Endodermal cell (in vitro differentiated cells): ENCODE measurements around the gene TAF11L8. TPM values are rescaled to one million over a fixed set of nuclear protein-coding genes. Genes with fewer than 3 reads are reported as not detected.
A peak's percentile ranks its signal among the peaks of the same experiment; 100 is the strongest.
"Not testable (repeated sequence)": the region's sequence is repeated elsewhere in the genome, so short reads cannot be mapped to it uniquely, and the experiment has no call there.

Source experiments
- DNase-seq: peaks from one replicate; pipeline ENCODE4 v3.0.0-alpha.2; 2017
- H3K27ac ChIP-seq: 2 replicates; pipeline ENCODE4 v1.5.1; 2013; ENCODE audit warnings: mild to moderate bottlenecking, low read depth, low read length, moderate library complexity
- H3K27me3 ChIP-seq: 2 replicates; pipeline ENCODE4 v1.6.1; 2013; ENCODE audit warnings: mild to moderate bottlenecking, low read length, moderate library complexity; ENCODE audit not compliant: insufficient read depth, control insufficient read depth, poor library complexity, severe bottlenecking
- H3K36me3 ChIP-seq: 2 replicates; pipeline ENCODE4 v1.7.0; 2013; ENCODE audit warnings: mild to moderate bottlenecking, low read length, moderate library complexity; ENCODE audit not compliant: control insufficient read depth, insufficient read depth
- H3K4me1 ChIP-seq: one replicate; pipeline ENCODE4 v1.7.0; 2013; ENCODE audit warnings: low read length; ENCODE audit not compliant: control insufficient read depth, insufficient read depth
- H3K4me3 ChIP-seq: 2 replicates; pipeline ENCODE4 v1.5.1; 2013; ENCODE audit warnings: mild to moderate bottlenecking, low read length, moderate library complexity
- H3K9ac ChIP-seq: 2 replicates; pipeline ENCODE4 v1.6.1; 2013; ENCODE audit warnings: mild to moderate bottlenecking, low read length, moderate library complexity; ENCODE audit not compliant: poor library complexity, severe bottlenecking; ENCODE audit errors: extremely low read depth
- H3K9me3 ChIP-seq: 2 replicates; pipeline ENCODE4 v1.6.1; 2013; ENCODE audit warnings: mild to moderate bottlenecking, low read length, moderate library complexity; ENCODE audit not compliant: control insufficient read depth
- H3K27ac Mint-ChIP-seq: 2 replicates; pipeline ENCODE4 v1.8.0; 2020; ENCODE audit warnings: mixed read lengths
- H3K27me3 Mint-ChIP-seq: 2 replicates; pipeline ENCODE4 v1.8.0; 2021; ENCODE audit warnings: mild to moderate bottlenecking, mixed read lengths; ENCODE audit not compliant: insufficient read depth
- H3K36me3 Mint-ChIP-seq: 2 replicates; pipeline ENCODE4 v1.8.0; 2020; ENCODE audit warnings: low read depth, mixed read lengths
- H3K4me1 Mint-ChIP-seq: 2 replicates; pipeline ENCODE4 v1.8.0; 2020; ENCODE audit warnings: mixed read lengths
- H3K4me3 Mint-ChIP-seq: 2 replicates; pipeline ENCODE4 v1.8.0; 2020; ENCODE audit warnings: mild to moderate bottlenecking, moderate library complexity, mixed read lengths
- H3K9me3 Mint-ChIP-seq: 2 replicates; pipeline ENCODE4 v1.8.0; 2020; ENCODE audit warnings: mild to moderate bottlenecking, mixed read lengths
- WGBS, 2 experiments: methylation state at CpG; one replicate each; pipeline versions ENCODE4 v1.1.5 to v1.1.7; 2013; ENCODE audit warnings: missing lambda C conversion rate in 2 of 2, mixed read lengths in 1 of 2; ENCODE audit not compliant: insufficient coverage in 1 of 2, insufficient read length in 1 of 2; 5-methylcytosine and 5-hydroxymethylcytosine counted together
- total RNA-seq, 2 donors: library from RNA; stranded (reverse); fragmentation: NEBNext Ultra II Directional in 1 of 2; extraction: Animal tissue kit (Norgen Biotek cat#: 25700) in 1 of 2; gene quantifications; 2 replicates in 1 of 2; 3 replicates in 1 of 2; pipeline ENCODE4 v1.2.1, GENCODE V29; 2021
- TF ChIP-seq, protein P1 (sequence below): fragments of 200-600 bp; sonication (generic); conservative IDR thresholded peaks from 2 replicates; pipeline ENCODE4 v1.5.0; 2021; ENCODE audit warnings: antibody characterized with exemption, mild to moderate bottlenecking

The TAF11L8 gene
- total RNA-seq, 2 donors from 2014 or later: not detected

DNA sequence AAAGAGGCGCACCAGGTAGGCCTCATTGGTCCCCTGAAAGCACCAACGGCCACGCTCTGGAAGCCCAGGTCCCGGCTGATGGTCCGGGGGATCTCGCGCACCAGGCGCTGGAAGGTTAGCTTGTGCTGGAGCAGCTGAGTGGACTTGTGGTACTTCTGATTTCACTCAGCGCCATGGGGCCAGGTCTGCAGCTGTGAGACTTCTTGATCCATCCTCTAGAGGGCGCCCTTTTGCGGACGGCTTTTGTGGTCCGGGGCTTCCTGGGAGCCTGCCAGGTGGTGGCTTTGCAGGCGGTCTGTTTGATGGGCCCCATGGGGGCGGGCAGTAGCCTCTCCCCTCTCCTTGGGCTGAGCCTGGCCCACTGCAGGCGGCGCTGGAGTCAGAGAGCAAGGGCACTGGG is 29.9 kb upstream of the TAF11L8 start:
- DNase-seq: peak; percentile 88
- H3K4me1 ChIP-seq: no peaks in the 10 kb centered on the region
- H3K27me3 ChIP-seq: no peaks in the 10 kb centered on the region
- no peak overlapping the region for H3K4me3 Mint-ChIP-seq
- no peaks in the 10 kb centered on the region for H3K9me3 Mint-ChIP-seq
- no peak overlapping the region for H3K4me3 ChIP-seq
- no peaks in the 10 kb centered on the region for H3K36me3 Mint-ChIP-seq
- no peaks in the 10 kb centered on the region for H3K9me3 ChIP-seq
- no peak overlapping the region for H3K27ac Mint-ChIP-seq
- no peak overlapping the region for H3K27ac ChIP-seq
- no peaks in the 10 kb centered on the region for H3K4me1 Mint-ChIP-seq
- no peaks in the 10 kb centered on the region for H3K27me3 Mint-ChIP-seq
- no peaks in the 10 kb centered on the region for H3K36me3 ChIP-seq
- TF ChIP-seq, protein P1, sequence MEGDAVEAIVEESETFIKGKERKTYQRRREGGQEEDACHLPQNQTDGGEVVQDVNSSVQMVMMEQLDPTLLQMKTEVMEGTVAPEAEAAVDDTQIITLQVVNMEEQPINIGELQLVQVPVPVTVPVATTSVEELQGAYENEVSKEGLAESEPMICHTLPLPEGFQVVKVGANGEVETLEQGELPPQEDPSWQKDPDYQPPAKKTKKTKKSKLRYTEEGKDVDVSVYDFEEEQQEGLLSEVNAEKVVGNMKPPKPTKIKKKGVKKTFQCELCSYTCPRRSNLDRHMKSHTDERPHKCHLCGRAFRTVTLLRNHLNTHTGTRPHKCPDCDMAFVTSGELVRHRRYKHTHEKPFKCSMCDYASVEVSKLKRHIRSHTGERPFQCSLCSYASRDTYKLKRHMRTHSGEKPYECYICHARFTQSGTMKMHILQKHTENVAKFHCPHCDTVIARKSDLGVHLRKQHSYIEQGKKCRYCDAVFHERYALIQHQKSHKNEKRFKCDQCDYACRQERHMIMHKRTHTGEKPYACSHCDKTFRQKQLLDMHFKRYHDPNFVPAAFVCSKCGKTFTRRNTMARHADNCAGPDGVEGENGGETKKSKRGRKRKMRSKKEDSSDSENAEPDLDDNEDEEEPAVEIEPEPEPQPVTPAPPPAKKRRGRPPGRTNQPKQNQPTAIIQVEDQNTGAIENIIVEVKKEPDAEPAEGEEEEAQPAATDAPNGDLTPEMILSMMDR: peak; percentile 76
- H3K9ac ChIP-seq: no peak overlapping the region
- 87 to 88% methylated on average over 13 to 17 of the region's 17 CpGs for WGBS, 2 experiments

DNA sequence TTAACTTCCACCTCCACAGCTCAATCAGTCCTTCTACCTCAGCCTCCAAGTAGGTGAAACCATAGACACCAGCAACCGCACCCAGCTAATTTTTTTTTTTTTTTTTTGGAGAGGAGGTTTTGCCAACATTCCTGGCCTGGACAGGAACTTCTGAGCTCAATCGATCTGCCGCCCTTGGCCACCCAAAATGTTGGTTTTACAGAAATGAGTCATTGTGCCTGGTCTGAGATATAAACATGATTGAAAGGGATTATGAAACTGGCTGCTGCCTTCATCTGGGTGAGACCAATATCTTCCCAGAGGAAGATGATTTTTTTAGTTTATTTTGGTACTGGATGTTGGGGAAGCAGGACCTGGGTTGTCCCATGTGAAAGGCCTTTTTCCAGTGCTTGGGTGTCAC is 28.6 kb upstream of the TAF11L8 start:
- H3K4me3 ChIP-seq: no peak overlapping the region
- H3K9me3 Mint-ChIP-seq: no peaks in the 10 kb centered on the region
- no peaks in the 10 kb centered on the region for H3K4me1 ChIP-seq
- TF ChIP-seq, protein P1: no peak
- H3K36me3 ChIP-seq: no peaks in the 10 kb centered on the region
- no peaks in the 10 kb centered on the region for H3K4me1 Mint-ChIP-seq
- no peak overlapping the region for H3K27ac ChIP-seq
- no peaks in the 10 kb centered on the region for H3K9me3 ChIP-seq
- no peak overlapping the region for H3K27ac Mint-ChIP-seq
- no peaks in the 10 kb centered on the region for H3K27me3 ChIP-seq
- H3K36me3 Mint-ChIP-seq: no peaks in the 10 kb centered on the region
- H3K9ac ChIP-seq: no peak overlapping the region
- DNase-seq: no peak
- H3K4me3 Mint-ChIP-seq: no peak overlapping the region
- no peaks in the 10 kb centered on the region for H3K27me3 Mint-ChIP-seq
- WGBS, 2 experiments: 97% methylated on average over 3 of the region's 3 CpGs; no CpG with 5 or more reads in 1 of the 2 experiments

DNA sequence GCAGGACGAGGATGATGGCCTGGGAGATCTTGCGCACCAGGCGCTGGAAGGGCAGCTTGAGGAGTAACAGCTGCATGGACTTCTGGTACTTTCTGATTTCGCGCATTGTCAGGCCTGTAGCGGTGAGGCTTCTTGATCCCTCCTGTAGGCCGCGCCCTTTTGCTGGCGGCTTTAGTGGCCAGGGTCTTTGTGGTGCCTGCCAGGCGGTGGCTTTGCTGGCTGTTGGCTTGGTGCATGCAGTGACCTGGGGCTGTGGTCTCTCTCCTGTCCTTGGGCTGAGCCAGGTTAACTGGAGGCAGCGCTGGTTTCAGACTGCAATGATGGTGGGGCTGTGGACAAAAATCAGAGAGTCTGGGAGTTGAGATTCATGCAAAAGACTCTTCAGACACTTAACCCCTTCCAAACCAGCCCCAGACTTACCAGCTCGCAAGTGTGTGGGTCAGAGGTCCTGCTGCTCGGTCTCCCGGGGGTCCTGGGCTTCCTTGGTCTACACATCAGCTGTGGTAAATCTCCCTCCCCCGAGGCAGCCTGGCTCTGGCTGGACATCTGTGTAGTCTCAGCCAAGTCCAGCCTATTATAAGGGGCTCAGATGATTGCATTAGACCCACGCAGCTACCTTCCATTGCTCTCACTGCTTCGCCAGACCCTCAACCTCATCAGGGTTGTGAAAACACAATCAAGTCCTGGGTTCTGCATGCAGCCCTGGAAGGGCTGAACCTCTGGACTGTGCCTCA is 24.3 kb upstream of the TAF11L8 start:
- H3K9ac ChIP-seq: no peak overlapping the region
- no peak overlapping the region for H3K4me3 Mint-ChIP-seq
- no peaks in the 10 kb centered on the region for H3K36me3 ChIP-seq
- no peaks in the 10 kb centered on the region for H3K36me3 Mint-ChIP-seq
- DNase-seq: no peak
- no peaks in the 10 kb centered on the region for H3K4me1 Mint-ChIP-seq
- no peak overlapping the region for H3K4me3 ChIP-seq
- no peaks in the 10 kb centered on the region for H3K9me3 Mint-ChIP-seq
- no peaks in the 10 kb centered on the region for H3K27me3 ChIP-seq
- WGBS, 2 experiments: 90 to 95% methylated on average over 7 to 17 of the region's 17 CpGs
- TF ChIP-seq, protein P1: no peak
- no peaks in the 10 kb centered on the region for H3K4me1 ChIP-seq
- H3K27ac Mint-ChIP-seq: no peak overlapping the region
- no peak overlapping the region for H3K27ac ChIP-seq
- peaks cover 5% of the 10 kb centered on the region for H3K27me3 Mint-ChIP-seq
- no peaks in the 10 kb centered on the region for H3K9me3 ChIP-seq

DNA sequence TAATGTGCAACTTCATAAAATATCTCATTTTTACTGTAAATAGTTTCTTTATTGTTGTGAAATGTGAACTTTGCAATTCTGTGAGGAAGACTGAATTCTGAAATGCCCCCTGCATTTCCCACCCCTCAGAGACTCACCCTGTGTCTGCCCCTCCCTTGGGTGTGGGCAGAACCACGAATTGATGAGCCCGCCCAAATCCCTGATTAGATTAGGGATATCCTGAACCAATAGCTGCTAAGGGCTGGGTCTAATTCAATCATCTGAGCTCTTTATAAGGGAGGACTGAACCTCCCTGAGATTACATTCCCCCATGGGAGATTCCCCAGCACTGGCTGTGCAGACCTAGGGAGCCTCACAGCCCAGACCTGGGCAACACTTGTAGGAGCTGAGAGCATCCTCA is 19.3 kb upstream of the TAF11L8 start, which contains the start of gene TAF11L12:
Gene TAF11L12, plus strand, starts transcription at position 301 of the 400 bp plus-strand sequence.
- not testable (repeated sequence) for H3K27me3 ChIP-seq, DNase-seq, H3K27ac ChIP-seq, H3K4me1 Mint-ChIP-seq, H3K27me3 Mint-ChIP-seq, H3K4me3 Mint-ChIP-seq, H3K9me3 Mint-ChIP-seq, H3K4me1 ChIP-seq, H3K9ac ChIP-seq, H3K4me3 ChIP-seq, H3K27ac Mint-ChIP-seq, H3K36me3 Mint-ChIP-seq, H3K9me3 ChIP-seq, H3K36me3 ChIP-seq
- WGBS, 2 experiments: 82% methylated on average over 2 of the region's 2 CpGs; no CpG with 5 or more reads in 1 of the 2 experiments

DNA sequence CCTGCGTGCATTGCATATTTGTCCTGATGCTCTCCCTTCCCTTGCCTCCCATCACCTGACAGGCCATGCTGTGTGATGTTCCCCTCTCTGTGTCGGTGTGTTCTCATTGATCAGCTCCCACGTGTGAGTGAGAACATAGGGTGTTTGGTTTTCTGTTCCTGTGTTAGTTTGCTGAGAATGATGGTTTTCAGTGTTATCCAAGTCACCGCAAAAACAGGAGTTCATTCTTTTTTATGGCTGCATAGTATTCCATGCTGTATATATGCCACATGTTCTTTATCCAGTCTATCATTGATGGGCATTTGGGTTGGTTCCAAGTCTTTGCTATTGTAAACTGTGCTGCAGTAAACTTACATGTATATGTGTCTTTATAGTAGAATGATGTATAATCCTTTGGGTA is 16.7 kb upstream of the TAF11L8 start:
- H3K27ac Mint-ChIP-seq, H3K4me3 ChIP-seq: not testable (repeated sequence)
- 95% methylated on average over 4 of the region's 4 CpGs; no CpG with 5 or more reads in 1 of the 2 experiments for WGBS, 2 experiments

More for the DNA sequence above, 16.7 kb upstream of the TAF11L8 start:
- not testable (repeated sequence) for DNase-seq, H3K27me3 Mint-ChIP-seq, H3K36me3 Mint-ChIP-seq, H3K36me3 ChIP-seq, H3K4me1 ChIP-seq, H3K9ac ChIP-seq, H3K4me1 Mint-ChIP-seq, H3K27me3 ChIP-seq, H3K9me3 ChIP-seq, H3K4me3 Mint-ChIP-seq, H3K9me3 Mint-ChIP-seq, H3K27ac ChIP-seq
